ENCODE data around the gene CNOT6.
A peak's percentile ranks its signal among the peaks of the same experiment; 100 is the strongest.

DNA sequence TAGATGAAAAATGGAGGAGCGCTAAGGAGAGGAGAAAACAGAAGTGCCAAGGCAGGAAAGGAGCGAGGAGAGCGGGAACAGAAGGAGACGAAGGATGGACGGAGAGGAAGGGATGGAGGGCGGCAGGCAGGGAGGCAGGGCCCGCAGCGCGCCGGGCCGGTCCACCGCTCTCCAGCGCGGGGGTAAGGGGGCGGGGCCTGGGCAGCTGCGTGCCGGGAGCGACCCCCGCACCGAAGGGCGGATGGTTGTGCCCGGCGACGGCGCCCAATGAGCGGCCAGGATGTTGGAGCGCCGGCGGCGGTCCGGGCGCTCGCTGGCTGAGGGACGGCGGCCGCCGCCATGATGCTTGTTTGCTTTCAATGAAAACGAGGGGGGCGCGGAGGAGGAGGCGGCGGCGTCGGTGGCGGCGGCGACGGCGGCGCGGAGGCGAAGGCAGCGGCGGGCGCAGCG is at the start of gene CNOT6:
- TF ChIP-seq CTCF (IDR thresholded peaks at IDR 0.05) = peak in 1 of 6 experiments; percentile 15
- TF ChIP-seq POLR2A (IDR thresholded peaks at IDR 0.05) = peak in 2 of 4 donors; percentile 65 to 67
- peak; percentile 80 to 82 for TF ChIP-seq POLR2AphosphoS5 (IDR thresholded peaks at IDR 0.05)

All from upper lobe of left lung (tissue), 4 donors.